ENCODE data around the gene FGD2. TPM values are rescaled to one million over a fixed set of nuclear protein-coding genes. Genes with fewer than 3 reads are reported as not detected.
A peak's percentile ranks its signal among the peaks of the same experiment; 100 is the strongest.

The FGD2 gene
- total and polyA plus RNA-seq, 9 of the 15 experiments (the other 6 are each of a cell fraction or from before 2014, with no cell fraction given): 0.09 TPM; not detected in 8

- ATAC-seq (0 out of 3 replicates have a peak, but pooled peaks have one; percentile 2), FAIRE-seq (no peak), DNase-seq (ENCODE audit: extremely low read depth in 1 of 4, low spot score in 3 of 4) (no peak)
- H3K9me1 ChIP-seq (ENCODE audit: control insufficient read depth, insufficient read depth, low read length): no peaks in the 10 kb centered on the region
- BruUV-seq (replicated peaks): no TSS peak
- H3K9me3 ChIP-seq (replicated peaks; ENCODE audit: control insufficient read depth, insufficient read depth, low read depth, low read length): no peaks in the 10 kb centered on the region
- H3K9ac ChIP-seq (ENCODE audit: insufficient read depth in 1 of 2, low read depth in 2 of 2, low read length in 2 of 2): peak overlapping the region in 1 of 2 experiments; percentile 47; a peak in 2 of 4 replicates
- ChIA-PET POLR2A (interaction anchor here (0.6 to 1.4 kb wide), 9 partner anchors 8 to 1080 kb away, joined by 3 to 6 read pairs (median 3); partner anchors contain the start of genes MTCH1 and PI16), CTCF (ENCODE audit: low intra/inter-chr PET ratio) (no interaction called here)
- WGBS (ENCODE audit: insufficient coverage, low coverage, missing lambda C conversion rate): 43% methylated on average over 11 of the region's 11 CpGs
- H3K4me1 ChIP-seq (replicated peaks in 1 of 2; ENCODE audit: control insufficient read depth in 2 of 2, insufficient read depth in 2 of 2, low read length in 2 of 2): peaks cover 23 to 56% of the 10 kb centered on the region in 2 experiments; a peak in 4 of 5 replicates
- no peak overlapping the region for H3K4me3 ChIP-seq
- intact Hi-C loops (cut with micrococcal nuclease) (no loop called here), in situ Hi-C loops (cut with MboI) (no loop called here)
- H3K4me2 ChIP-seq (ENCODE audit: insufficient read depth, low read length): no peak overlapping the region
- H3K79me2 ChIP-seq (ENCODE audit: control insufficient read depth, insufficient read depth, low read length): no peaks in the 10 kb centered on the region
- H3K27ac ChIP-seq (ENCODE audit: extremely low read depth, low read depth, low read length): no peak overlapping the region
- H2AFZ ChIP-seq (ENCODE audit: low read depth, low read length): no peak overlapping the region
- H3K36me3 ChIP-seq (ENCODE audit: control insufficient read depth, insufficient read depth, low read length): peaks cover 16% of the 10 kb centered on the region
- TF ChIP-seq GTF2E2 (tag; IDR thresholded peaks at IDR 0.05) (no peak), ZNF717 (CRISPR knock-in tag; IDR thresholded peaks at IDR 0.05) (peak; percentile 37; the same call in 1 of the 2 replicates), TFAP4 (CRISPR knock-in tag; IDR thresholded peaks at IDR 0.05; ENCODE audit: borderline replicate concordance) (peak; percentile 44; the same call in 1 of the 2 replicates), CXXC5 (CRISPR knock-in tag; IDR thresholded peaks at IDR 0.05) (no peak), SAP30 (IDR thresholded peaks at IDR 0.05; ENCODE audit: borderline replicate concordance, insufficient read depth, low read depth, low read length, poor library complexity, severe bottlenecking) (no peak), FOXP1 (CRISPR knock-in tag; IDR thresholded peaks at IDR 0.05) (no peak), ARID1B (IDR thresholded peaks at IDR 0.05) (no peak), ZNF274 (IDR thresholded peaks at IDR 0.05; ENCODE audit: borderline replicate concordance, low read depth, low read length) (no peak), HEY1 (CRISPR knock-in tag; IDR thresholded peaks at IDR 0.05; ENCODE audit: borderline replicate concordance) (no peak), BRCA1 (IDR thresholded peaks at IDR 0.05) (no peak), BRCA1 (CRISPR knock-in tag; IDR thresholded peaks at IDR 0.05) (0 out of 2 replicates have a peak, but pooled peaks have one; percentile 24), PPARD (CRISPR knock-in tag; IDR thresholded peaks at IDR 0.05) (no peak), KLF6 (CRISPR knock-in tag; IDR thresholded peaks at IDR 0.05; ENCODE audit: borderline replicate concordance) (no peak), NFIC (IDR thresholded peaks at IDR 0.05) (peak; percentile 30)
- H3K27me3 ChIP-seq (ENCODE audit: control insufficient read depth in 2 of 2, insufficient read depth in 2 of 2, low read length in 2 of 2): peaks cover 0 to 9% of the 10 kb centered on the region in 2 experiments; a peak in 2 of 5 replicates
- peaks cover 18% of the 10 kb centered on the region; the same call in 1 of the 2 replicates for H4K20me1 ChIP-seq (replicated peaks; ENCODE audit: control insufficient read depth, insufficient read depth, low read length)
Observed at GRCh38 chr6:36963451-36964290, 41.8 kb upstream of the FGD2 start.
